Kidney (tissue), 14 donors: ENCODE data around the gene SYK. TPM values are rescaled to one million over a fixed set of nuclear protein-coding genes. Genes with fewer than 3 reads are reported as not detected.

ENCODE experiments used
- DNase-seq, 5 donors: peaks; one replicate each; pipeline ENCODE4 v3.0.0-alpha.2; 2013 to 2020
- FAIRE-seq: peaks from 2 replicates; lab custom pipeline; 2012; peaks lifted over from hg19 to GRCh38; lab: Jason Lieb, UNC
- H3K27ac ChIP-seq, 2 donors: one replicate each; pipeline ENCODE4 v1.7.0; 2013; ENCODE audit warnings: low read depth in 2 of 2, low read length in 2 of 2, inconsistent platforms in 1 of 2
- H3K27me3 ChIP-seq: one replicate; pipeline ENCODE4 v1.7.1; 2013; ENCODE audit warnings: low read length, inconsistent platforms; ENCODE audit not compliant: control insufficient read depth, insufficient read depth
- H3K36me3 ChIP-seq, 3 donors: one replicate each; pipeline versions ENCODE4 v1.7.0 to v1.7.1; 2013; ENCODE audit warnings: low read length in 3 of 3, control low read depth in 1 of 3, inconsistent platforms in 1 of 3; ENCODE audit not compliant: insufficient read depth in 3 of 3, control insufficient read depth in 2 of 3
- H3K4me1 ChIP-seq, 3 donors: one replicate each; pipeline versions ENCODE4 v1.7.0 to v1.7.1; 2013; ENCODE audit warnings: low read length in 3 of 3, inconsistent platforms in 1 of 3, low read depth in 1 of 3; ENCODE audit not compliant: control insufficient read depth in 2 of 3, insufficient read depth in 2 of 3
- H3K4me3 ChIP-seq, 3 donors: one replicate each; pipeline versions ENCODE4 v1.7.0 to v1.8.1; 2013; ENCODE audit warnings: low read length in 3 of 3, control low read depth in 1 of 3, inconsistent platforms in 1 of 3
- H3K9ac ChIP-seq, 3 donors: one replicate each; pipeline versions ENCODE4 v1.7.0 to v1.7.1; 2013; ENCODE audit warnings: low read length in 3 of 3, control low read depth in 1 of 3, inconsistent platforms in 1 of 3
- H3K9me3 ChIP-seq, 3 donors: one replicate each; pipeline versions ENCODE4 v1.7.0 to v1.7.1; 2013; ENCODE audit warnings: low read length in 3 of 3, control low read depth in 1 of 3, inconsistent platforms in 1 of 3; ENCODE audit not compliant: control insufficient read depth in 2 of 3, insufficient read depth in 1 of 3
- CTCF ChIP-seq: IDR thresholded peaks from 3 replicates; pipeline ENCODE4 v1.5.1; 2012; ENCODE audit warnings: mild to moderate bottlenecking, moderate library complexity, borderline replicate concordance; ENCODE audit not compliant: insufficient read depth; ENCODE audit errors: extremely low read depth
- intact Hi-C: fragments of 100-400 bp; cut with DNase I; formaldehyde crosslinking; loops from one replicate; pipeline ENCODE4 v1.11.1; 2022
- polyA plus RNA-seq: library from polyadenylated mRNA; stranded (reverse); fragments of 350-450 nt; fragmentation: Illumina TruSeq; extraction: RNeasy Lipid Tissue Mini Kit (QIAGEN cat#74804); gene quantifications from one replicate; pipeline ENCODE4 v1.2.3, GENCODE V29; 2014; ENCODE audit warnings: low read depth, low replicate concordance; ENCODE audit not compliant: insufficient read depth
- total RNA-seq: library from RNA; stranded (reverse); fragmentation: NEBNext Ultra II Directional; extraction: Animal tissue kit (Norgen Biotek cat#: 25700); gene quantifications from one replicate; pipeline ENCODE4 v1.2.1, GENCODE V29; 2021
- donor health status: control.
- donor health status: control.
- donor health status: control.
- donor health status: control.
- donor health status: control.
- donor health status: DM: yes; HTN: yes; CAD: no.
- donor health status: Normal renal cell carcinoma (clear cell type).

The SYK gene
- total and polyA plus RNA-seq, 2 donors from 2014 or later, result 13.3 to 52.2 TPM

- peaks cover 0 to 3% (median 0%) of the 10 kb centered on the region in 3 donors for H3K4me1 ChIP-seq
- H3K4me3 ChIP-seq, result no peak overlapping the region
- TF ChIP-seq CTCF, result no peak
- H3K27ac ChIP-seq, result no peak overlapping the region
- H3K9me3 ChIP-seq, result no peaks in the 10 kb centered on the region
- no peaks in the 10 kb centered on the region for H3K36me3 ChIP-seq
- DNase-seq, result no peak
- H3K27me3 ChIP-seq, result no peaks in the 10 kb centered on the region
- FAIRE-seq, result no peak
- intact Hi-C loops, result no loop called here
- H3K9ac ChIP-seq, result no peak overlapping the region
These were observed 21.2 kb downstream of the SYK start for GRCh38 chr9:90822866-90823265.

- Histone ChIP-seq H3K36me3 (no peaks in the 10 kb centered on the region), H3K9ac (no peak overlapping the region), H3K4me3 (no peak overlapping the region), H3K27ac (no peak overlapping the region), H3K9me3 (no peaks in the 10 kb centered on the region), H3K4me1 (peaks cover 0 to 3% (median 0%) of the 10 kb centered on the region in 3 donors), H3K27me3 (no peaks in the 10 kb centered on the region)
- TF ChIP-seq CTCF, result no peak
- intact Hi-C loops, result no loop called here
- DNase-seq (no peak), FAIRE-seq (no peak)
These were observed 24.0 kb downstream of the SYK start for GRCh38 chr9:90825586-90825985.

- intact Hi-C loops, result no loop called here
- Histone ChIP-seq H3K27me3 (no peaks in the 10 kb centered on the region), H3K4me1 (peaks cover 0 to 5% (median 2%) of the 10 kb centered on the region in 3 donors), H3K27ac (no peak overlapping the region), H3K9me3 (no peaks in the 10 kb centered on the region), H3K36me3 (no peaks in the 10 kb centered on the region), H3K9ac (no peak overlapping the region), H3K4me3 (no peak overlapping the region)
- DNase-seq (no peak), FAIRE-seq (no peak)
- TF ChIP-seq CTCF, result no peak
These were observed 24.9 kb downstream of the SYK start for GRCh38 chr9:90826326-90827020.
